Midbrain (tissue), 1 donor: ENCODE results near the gene SLC39A11.

Experiments used
- DNase-seq: peaks from one replicate; lab custom pipeline; 2025; lab: John Stamatoyannopoulos, UW

SLC39A11 gene

DNA sequence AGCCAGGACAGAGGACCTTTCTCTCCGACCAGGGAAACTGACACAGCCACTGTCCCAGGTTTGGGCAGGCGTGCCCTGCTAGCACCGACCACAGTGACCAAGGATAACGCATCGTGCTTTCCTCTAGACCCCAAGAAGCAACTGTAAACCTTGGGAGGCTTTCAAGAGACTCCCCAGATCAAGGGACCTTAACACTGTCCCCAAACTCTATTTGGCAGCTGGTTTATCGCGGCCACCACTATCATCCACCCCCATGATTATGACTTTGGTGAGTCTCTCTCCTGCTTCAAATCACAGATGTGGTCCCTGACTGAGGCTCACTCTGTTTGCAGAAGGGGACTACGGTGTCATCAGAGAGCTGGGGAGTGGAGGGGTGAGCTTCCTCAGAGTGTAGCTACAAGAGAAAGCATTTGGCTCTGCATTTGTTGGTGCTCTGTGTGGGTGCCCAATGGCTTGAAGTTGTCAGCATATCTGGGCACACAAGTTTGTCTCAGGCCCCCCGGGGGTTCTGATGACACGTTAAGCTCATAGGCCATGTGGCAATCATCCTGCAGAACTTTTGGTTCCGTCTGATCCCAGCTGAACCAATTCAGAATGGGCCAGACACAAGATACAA lies 408.0 kb downstream of the SLC39A11 start:
- no peak for DNase-seq

DNA sequence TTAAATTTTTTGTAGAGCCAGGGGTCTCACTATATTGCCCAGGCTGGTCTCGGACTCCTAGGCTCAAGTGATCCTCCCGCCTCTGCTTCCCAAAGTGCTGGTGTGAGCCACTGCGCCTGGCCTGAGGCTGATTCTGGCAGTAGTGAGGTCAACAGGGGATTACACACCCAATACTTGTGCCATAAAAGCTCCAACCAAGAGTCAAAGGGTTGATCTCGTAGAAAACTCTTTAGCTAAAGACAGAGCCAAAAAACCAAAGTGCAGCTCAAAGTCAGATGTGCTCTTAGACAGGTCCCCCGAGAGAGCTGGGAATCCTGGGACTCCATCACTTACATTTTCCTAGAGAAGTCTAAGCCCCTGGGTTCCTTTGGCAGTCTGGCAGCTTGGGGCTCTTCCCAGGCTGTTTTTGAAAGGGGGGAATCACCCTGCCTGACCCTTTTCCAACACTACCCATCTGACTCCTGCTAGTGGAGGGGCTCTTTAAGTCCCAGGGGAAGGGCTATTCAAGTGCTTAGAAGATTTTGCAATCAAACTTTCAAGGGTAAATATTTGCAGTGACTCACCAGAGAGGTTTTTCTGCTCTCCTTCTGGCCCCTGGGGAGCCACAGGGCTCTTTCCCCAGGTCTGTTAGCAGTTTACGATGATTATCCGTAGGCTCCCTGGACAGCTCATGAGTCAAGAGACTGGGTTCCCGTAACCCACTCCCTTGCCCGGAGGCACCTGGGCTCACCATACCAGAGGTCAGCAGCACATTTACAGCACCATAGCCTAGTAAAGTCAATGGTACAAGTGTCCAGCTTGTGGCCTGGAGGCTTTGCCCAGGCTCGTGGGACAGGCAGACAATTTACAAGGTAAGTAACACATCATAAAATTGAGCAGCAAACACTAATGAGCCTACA lies 408.7 kb downstream of the SLC39A11 start:
- DNase-seq: no peak

DNA sequence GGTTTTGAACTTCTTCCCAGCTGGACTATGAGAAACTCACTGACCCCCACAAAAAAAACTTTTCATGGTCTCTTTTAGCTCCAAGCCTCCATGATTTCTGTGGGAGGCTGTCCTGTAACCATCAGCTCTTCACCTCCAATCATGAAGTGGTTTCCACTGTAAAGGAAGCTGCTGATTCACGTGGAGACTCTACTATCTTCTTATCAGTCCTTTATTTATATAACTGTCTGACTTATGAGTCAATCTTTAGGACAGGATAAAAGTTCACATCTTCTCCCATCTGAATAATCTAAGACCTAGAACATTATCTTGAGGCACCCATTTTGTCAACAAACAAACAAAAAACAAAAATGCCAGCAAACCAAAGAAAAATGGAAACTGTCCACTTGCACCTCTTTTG lies 409.9 kb downstream of the SLC39A11 start:
- no peak for DNase-seq

DNA sequence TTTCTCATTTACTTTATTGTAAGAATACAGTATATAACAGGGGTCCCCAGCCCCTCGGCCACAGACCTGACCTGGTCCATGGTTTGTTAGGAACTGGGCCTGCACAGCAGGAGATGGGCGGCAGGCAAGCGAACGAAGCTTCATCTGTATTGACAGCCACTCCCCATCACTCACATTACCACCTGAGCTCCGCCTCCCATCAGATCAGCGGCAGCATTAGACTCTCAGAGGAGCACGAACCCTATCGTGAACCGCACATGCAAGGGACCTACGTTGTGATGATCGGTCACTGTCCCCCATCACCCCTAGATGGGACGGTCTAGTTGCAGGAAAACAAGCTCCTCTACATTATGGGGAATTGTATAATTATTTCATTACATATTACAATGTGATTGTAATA lies 410.6 kb downstream of the SLC39A11 start:
- DNase-seq: no peak

DNA sequence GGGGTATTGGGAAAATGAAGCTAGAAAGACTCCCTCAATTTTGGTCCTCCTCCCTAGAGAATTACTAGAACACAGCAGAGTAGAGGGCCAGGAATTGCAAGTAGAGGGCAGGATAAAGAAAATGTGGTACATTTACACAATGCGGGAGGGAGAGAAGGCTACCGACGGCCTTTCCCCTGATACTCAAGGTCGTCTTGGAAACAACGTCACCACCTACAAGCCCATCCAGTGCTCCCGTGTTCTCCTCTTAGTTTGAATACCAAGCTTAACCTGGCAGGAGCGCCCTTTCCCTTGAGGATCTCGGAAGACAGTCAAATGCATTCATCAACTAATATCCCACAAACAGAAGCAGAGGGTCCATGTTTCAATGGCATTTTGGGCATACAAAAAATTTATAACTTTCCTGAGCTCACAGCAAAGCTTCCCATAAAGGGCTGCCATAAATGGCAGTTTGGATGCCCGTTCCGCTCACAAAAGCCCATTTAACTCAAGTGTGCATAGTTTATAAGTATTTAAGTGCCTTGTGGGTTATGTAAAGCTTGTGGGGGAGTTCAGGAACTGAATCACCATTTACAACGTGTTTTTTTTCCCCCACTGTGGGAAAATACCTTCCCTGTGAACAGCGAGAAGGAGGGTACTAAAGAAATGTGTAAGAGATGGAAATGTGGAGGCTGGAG lies 414.6 kb downstream of the SLC39A11 start:
- no peak for DNase-seq

DNA sequence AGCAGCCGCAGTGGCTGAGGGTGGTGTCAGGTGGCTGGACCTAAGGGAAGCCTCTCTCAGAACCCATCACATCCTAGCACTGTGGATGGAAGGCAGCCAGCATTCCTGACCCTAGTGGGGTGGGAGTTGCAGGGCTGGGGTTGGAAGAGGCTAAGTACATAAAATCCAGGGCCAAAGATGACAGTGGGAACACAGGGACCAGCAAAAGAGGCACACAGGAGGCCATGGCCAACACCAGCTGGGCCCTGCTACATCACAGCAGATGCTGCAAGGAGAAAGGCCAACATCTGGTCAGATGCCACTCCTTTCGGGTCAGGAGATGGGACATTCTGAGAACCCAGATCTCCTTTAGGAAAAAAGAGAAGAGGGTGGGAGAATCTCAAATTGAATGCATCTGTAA lies 415.4 kb downstream of the SLC39A11 start:
- DNase-seq: no peak

DNA sequence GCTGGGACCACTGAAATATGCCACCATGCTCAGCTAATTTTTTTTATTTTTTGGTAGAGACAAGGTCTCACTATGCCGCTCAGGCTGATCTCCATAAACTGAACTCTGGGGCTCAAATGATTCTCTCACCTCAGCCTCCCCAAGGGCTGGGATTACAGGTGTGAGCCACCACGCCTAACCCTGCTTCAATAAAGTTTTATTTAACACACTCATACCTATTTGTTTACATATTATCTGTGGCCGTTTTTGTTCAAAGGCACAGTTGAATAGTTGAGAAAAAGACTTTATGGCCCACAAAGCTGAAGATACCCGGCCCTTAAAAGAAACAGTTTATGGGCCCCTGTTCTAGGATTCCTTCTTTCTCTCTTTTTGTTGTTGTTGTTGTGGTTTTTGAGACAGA lies 419.8 kb downstream of the SLC39A11 start:
- no peak for DNase-seq

DNA sequence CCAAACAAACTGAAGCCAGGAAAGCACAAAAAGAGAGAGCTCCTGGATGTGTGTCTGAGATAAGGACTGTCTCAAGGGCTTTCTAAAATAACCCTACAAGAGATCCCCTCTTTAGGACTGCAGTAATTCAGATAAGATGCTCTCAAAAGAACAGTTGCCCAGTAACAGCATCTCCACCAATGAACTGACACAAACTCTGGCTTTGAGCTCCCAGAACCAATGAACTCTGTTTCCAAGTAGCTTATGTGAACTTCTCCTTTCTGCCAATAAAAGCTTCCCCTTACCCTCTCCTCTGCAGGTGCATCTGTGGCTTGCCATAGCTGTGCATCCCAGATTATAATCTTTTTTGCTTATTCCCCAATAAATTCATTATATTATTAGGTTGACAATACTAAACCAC lies 421.5 kb downstream of the SLC39A11 start:
- DNase-seq: no peak

DNA sequence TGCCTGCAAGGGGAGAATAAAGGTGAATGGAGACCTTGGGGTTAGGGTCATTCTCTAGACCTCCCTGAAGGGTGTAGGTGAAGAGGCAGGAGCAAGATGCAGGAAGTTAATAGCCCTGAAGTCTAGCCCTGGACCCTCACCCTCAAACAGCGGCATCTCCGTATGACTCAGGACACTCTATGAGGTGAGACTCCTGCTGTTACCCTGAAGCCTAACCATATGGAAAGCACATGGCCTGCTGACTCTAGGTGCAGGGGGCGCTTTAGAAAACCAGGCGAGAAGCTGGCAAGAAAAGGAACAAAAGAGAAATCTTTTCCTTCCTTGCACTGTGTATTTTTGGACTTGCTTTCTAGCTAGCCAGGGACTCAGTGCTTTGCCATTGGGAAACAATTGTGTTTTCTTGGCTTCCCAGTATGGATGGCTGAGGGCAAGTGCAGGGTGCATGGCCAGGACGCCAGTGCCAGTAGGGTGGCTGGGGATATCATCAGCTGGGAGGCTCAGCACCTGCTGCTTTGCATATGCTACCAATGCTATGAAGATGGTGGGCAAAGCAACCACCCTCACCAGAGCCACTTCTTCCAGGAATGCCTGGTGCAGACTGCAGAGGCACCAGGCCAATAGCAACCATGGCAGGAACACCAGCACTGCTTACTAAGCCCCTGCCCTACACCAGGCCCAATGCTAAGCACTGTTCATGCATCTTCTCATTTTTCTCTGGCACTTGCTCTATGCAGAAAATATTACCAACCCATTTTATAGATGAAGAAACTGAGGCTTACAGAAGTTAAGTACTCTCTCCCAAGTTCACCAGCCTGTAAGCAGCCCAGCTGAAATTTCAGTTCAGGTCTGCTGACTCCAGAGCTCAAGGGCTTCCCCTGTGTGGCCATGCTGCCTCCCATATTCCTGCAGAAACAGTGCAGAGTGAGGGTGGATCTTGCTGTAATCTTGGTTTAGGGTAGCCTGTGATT lies 425.1 kb downstream of the SLC39A11 start:
- no peak for DNase-seq

DNA sequence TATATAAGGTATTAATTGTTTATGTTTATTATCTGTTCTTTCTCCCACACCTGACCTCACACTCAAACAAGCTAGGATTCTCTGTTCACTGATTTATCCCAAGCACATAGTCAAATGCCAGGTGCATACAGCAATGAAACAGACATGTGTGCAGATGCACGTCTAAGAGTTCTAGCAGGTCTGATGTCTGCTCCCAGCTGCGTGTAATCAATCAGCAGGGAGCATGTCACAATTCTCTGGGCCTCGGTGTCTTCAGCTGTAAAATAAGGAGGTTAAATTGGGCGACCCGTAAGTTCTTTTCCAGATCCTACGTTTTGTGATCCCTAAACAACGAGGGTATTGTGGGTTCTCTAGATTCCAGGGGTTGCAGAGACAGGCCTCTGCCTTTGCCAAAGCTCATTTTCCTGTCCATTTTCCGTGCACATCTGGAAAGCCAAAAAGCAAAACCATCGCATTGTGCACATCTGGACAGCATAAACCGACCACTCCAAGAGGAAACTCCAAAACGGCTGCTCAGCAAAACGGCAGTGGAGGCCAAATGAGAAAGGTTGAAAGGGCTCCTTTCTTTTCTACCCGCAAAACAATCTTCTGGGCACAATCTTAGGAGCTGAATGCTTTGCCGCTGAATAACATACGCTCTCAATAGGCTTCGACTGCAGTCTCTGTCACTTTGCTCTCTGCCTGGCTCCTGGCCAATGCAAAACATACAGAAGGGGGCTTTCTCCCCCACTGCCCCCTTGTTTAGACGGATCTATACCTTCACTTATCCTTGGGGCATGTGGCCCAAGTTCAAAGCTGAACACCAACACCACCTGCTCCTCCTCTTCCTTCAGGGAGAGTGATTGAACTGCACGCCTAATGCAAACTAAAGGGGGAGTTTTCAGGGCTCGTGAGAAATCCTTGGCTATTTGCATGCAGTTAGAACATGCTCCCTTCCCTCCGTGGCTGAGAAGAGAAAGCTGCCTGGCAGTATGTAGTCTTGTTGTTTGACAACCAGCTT lies 426.3 kb downstream of the SLC39A11 start:
- no peak for DNase-seq

DNA sequence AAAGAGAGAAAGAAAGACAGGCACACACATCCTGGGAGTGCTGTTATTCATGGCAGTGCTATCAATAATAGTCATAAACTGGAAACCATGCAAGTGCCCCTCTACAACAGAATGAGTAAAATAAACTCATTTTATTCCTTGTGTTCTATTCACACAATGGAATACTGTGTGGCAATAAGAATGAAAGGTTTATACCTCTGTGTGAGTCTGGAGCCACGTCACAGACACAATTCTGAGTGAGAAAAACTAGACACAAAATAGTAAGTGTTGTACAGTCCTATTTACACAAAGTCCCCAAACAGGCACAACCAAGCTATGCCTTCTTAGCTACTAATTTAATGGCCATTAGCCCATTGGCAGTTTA lies 429.7 kb downstream of the SLC39A11 start:
- no peak for DNase-seq

DNA sequence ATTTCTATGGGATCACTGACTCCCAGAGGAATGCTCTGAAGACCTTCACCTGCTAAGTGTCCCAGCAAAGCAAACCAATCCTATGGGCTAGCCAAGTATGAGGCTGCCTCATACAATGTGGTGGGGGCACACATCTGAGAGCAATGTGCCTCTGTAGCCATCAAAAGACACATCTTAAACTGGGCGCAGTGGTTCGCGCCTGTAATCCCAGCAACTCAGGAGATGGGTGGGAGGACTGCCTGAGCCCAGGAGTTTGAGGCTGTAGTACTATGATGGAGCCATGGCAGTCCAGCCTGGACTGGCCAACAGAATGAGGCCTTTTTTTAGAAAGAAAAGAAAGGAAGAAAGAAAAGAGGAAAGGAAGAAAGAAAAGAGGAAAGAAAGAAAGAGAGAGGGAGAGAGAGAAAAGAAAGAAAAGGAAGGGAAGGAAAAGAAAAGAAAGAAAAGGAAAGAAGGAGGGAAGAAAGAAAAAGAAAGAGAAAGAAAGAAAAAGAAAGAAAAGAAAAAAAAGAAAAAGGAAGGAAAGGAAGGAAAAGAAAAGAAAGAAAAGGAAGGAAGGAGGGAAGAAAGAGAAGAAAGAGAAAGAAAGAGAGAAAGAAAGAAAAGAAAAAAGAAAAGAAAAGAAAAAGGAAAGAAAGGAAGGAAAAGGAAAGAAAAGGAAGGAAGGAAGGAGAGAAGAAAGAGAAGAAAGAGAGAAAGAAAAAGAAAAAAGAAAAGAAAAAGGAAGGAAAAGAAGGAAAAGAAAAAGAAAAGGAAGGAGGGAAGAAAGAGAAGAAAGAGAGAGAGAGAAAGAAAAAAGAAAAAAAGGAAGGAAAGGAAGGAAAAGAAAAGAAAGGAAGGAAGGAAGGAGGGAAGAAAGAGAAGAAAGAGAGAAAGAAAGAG lies 430.3 kb downstream of the SLC39A11 start:
- DNase-seq: no peak

DNA sequence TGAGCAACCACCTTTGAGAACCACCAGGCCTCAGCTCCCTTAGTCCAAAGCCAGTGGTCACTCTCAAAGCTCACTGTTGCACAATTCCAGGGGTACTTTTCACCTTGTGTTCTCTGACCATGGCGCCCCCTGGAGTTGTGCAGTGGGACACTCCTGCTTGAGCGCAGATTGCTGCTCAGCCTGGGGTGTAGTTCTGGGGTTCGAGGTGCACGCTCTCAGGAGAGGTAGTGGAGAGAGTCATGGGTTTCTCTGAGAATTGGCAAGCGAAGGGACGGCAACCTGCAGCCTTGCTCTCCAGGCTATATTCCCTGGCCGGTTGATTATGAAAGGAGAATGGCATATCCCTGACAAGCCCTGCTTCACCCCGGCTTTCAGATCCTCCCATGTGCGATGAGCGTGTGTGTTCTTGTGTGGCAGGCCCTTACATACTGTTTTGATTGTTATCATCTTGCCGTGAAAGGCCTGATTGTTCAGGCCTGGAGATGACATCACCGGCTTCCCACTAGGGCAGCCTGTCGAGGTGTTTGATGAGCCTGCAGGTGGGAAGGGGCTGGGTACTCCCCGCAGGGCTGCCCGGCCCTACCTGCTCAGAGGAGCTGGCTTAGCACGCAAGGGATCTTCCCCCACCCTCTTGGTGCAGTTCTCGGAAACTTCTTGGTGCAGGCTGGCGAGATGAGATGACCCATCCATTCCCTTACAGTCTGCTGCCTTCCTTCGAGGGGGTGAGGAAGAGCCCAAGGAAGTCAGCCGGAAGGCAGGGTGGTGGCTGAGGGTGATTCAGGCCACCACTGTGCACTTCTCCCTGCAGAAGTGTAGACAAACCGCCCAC lies 431.2 kb downstream of the SLC39A11 start:
- peak; percentile 4 for DNase-seq

DNA sequence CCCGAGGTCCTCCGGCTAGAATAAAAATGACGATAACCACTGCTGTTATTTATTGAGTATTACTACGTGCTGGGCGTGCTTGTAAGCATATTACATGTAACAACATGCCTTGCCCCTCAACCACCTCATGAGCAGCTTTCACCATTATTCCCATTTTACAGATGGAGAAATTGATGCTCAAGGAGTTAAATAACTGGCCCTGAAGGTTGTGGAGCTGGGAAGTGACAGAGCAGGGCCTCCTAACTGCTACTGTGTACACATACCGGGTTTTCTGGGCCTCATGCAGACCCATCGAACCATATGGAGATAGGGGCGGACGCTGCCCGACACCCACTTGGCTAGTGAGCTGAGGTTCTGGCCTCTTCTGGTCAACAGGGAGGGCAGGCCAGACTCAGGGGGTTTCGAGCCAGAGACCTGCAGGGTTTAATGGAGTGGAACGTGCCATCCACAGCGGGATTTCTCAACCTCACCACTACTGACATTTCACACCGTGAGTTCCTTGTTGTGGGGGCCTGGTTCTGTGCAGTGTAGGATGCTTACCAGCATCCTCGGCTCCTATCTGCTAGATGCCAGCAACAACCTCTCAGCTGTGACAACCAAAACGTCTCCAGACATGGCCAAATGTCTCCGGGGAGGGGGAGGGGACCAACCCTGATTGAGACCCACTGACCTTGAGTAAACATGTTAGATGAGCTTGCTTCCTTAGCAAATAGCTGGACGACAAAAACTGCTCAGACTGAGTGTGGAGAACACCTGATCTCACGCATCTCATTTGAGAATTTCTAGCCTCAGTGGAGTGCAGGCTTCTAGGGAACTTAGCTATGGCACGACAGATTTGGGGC lies 432.0 kb downstream of the SLC39A11 start:
- no peak for DNase-seq

DNA sequence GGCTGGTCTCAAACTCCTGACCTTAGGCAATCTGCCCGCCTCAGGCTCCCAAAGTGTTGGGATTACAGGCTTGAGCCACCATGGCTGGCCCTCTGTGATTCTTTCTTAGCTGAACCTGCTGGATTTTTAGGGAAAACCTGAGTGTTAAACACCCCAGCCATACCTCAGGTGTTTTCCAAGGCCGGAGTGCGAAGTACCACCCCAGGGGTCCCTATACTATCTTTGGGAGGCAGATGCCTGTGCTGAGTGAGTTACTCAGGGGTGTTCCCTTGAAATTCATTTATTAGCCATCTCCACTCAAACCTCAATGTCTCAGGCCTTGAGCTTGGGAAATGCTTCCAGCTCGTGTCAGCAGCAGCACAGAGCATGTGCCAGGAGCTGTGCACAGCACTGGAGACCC lies 432.7 kb downstream of the SLC39A11 start:
- no peak for DNase-seq

DNA sequence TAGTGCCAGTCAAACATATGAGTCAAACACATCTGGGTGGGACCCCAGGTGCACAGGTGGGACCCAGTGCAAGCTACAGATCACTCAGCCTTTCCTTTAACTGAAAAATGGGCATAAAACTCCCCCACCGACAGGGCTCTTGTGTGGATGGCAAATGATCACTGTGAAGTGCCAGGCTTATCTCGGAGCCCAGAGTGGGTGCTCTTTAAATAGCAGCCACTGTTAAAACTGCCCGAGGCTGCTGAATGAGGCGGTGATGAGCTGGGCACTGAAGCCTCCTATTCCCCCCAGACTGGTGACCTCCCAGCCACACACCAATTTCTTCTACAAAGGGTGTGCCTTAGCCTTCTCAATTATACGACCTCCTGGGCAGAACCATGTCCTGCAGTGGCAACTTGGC lies 433.8 kb downstream of the SLC39A11 start:
- DNase-seq: no peak

DNA sequence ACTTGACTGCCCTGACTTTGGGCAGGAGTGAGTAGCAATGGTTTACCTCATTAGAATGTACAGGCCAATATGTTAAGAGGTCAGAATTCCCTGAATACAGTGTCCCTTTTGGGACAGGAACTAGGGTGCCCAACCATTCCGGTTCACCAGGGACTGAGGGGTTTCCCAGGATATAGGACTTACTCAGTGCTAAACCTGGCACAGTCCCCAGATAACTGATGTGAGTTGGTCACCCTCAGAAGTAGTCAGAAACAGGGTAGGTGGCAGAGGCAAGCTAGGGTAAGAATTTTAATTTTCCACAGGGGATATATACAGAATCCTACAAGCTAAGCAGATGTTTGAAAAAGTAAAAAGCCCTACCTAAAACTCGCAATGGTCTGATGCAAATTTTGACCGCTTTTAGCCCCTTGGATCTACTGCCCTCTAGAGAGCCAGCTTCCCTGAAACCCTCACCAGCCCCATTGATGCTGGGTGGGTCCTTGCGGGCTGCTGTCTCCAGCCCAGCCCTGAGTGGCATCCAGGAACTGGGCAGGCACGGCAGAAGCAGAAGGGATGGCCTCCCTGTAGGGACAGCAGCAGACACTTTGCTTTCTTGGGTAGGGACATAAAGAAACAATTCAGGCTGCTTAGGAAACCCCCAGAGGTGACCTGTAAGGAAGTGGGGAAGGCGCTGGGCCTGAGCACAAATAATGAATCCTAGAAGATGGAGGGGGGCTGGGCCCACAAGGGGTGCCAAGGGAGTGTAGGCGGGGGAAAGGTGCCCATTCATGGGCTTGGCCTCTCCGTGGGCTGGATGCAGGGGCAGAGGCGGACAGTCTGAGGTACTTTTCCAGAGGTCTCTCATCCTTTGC lies 434.8 kb downstream of the SLC39A11 start:
- DNase-seq: no peak
